HG02642 (cell line): ENCODE results near the gene CRISPLD2.
"Not testable (repeated sequence)": the region's sequence is repeated elsewhere in the genome, so short reads cannot be mapped to it uniquely, and the experiment has no call there.

ENCODE experiments used
- ATAC-seq: cut with Tn5 transposase; IDR thresholded peaks from one replicate; pipeline ENCODE4 v1.9.1; 2021; ENCODE audit warnings: mild to moderate bottlenecking; ENCODE audit not compliant: unreplicated experiment, poor library complexity

The CRISPLD2 gene

DNA sequence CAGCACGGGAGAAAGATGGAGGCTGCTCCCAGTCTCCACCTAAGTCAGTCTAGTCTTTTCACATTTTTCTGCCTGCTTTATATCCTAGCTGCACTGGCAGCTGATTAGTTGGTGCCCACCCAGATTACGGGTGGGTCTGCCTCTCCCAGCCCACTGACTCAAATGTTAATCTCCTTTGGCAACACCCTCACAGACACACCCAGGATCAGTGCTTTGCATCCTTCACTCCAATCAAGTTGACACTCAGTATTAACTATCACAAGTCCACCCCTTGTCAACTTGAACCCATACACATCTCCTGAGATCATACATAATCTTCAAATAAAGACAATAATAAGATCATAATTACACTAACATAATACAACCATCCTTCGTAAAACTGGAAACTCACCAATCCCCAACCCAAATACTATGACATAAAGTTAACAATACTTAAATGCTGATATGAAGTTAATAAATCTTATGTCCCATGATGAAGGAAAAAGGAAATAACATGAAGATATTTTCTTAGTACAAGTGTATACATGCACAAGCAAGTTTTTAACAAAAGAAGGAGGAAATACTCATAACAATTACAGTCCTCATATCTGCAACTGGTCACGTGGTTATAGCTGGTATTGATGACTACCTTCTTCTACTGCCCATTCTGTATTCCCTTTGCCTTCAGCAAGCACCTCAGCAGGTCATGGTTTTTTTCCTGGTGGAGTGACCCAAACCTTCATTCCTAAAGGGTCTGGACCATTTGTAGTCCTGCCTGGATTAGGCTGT lies 35.8 kb downstream of the CRISPLD2 start:
- not testable (repeated sequence) for ATAC-seq

DNA sequence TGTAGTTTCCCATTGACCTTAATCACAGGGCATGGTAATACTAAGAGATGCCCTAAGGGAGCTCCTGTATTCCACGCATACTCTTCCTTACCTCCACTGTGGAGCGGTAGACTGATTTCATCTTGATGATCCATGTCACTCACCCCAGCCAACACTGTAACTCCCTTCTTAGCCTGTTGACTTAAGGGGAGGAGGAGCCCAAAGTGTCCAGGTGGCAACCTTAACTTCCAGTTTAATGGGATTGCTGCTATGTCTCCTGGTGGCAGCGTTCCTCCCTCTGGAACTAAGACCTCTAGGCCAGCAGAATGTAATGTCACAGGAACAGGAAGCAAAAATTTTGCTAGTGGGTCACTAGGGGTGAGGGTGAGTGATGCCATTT lies 36.4 kb downstream of the CRISPLD2 start:
- not testable (repeated sequence) for ATAC-seq

DNA sequence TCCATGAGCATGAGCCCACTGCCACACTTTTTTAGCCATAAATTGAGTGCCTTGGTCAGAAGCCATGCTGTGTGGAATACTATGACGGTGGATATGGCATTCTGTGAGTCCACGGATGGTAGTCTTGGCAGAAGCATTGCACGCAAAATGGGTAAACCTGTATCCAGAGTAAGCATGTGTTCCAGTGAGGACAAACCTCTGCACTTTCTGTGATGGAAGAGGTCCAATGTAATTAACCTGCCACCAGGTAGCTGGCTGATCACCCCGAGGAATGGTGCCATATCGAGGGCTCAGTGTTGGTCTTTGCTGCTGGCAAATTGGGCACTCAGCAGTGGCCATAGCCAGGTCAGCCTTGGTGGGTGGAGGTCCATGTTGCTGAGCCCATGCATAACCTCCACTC lies 37.0 kb downstream of the CRISPLD2 start:
- not testable (repeated sequence) for ATAC-seq

GRCh38 chr16:84859681-84860080 lies 39.9 kb downstream of the CRISPLD2 start:
- no peak for ATAC-seq

DNA sequence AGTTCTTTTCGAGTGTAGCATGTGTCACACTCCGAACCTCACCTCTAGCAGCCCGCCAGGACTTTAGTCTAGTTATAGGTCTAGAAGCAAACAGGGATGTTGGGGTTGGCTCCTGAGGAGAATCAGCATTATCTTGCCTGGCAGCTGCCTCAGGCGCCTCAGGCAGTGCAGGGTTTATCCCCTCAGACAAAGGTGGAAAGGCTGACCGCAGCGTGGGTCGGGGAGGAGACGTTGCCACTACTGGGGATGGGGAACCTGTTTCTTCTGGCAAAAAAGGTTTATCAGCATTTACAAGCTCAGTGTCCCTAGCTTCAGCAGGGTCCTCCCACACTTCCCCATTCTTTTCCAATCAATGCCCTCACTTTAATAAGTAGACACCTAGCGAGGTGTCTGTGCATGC lies 40.6 kb downstream of the CRISPLD2 start:
- no peak for ATAC-seq

GRCh38 chr16:84861671-84862070 lies 41.9 kb downstream of the CRISPLD2 start:
- ATAC-seq: no peak

DNA sequence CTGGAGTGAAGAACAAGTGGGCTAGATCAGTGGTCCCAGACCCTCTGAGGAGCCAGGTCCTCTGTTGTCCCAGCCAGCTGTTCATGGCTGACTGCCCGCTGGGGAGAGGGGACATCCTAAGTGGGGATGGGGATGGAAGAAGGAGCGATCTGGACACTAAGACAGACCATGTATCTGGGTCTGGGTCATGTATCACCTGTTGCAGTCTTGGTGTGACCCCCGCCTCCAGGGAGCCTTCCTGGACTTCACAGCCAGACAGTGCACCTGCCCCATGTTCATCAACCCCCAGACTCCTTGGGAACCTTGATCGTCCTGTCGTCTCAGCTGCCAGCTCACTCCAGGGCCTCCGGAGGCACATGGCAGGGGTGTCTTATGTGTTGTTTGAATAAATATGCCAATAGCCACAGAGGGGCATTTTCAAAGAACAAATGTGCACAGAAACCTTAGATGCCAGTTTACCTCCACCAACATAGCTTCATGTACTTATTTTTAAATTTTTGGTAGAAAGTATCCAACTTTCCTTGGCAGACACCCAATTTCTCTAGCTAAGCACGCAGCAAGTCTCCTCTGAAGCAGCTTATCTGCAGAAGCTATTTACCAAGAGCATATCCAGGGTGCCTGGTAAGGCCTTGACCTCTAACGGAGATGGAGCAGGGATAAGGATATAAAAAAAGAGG lies 43.2 kb downstream of the CRISPLD2 start:
- ATAC-seq: no peak

- no peak for ATAC-seq
Observed at GRCh38 chr16:84863481-84863814, 43.7 kb downstream of the CRISPLD2 start.

- ATAC-seq: no peak
Observed at GRCh38 chr16:84864326-84864955, 44.7 kb downstream of the CRISPLD2 start.

- ATAC-seq: no peak
Observed at GRCh38 chr16:84867696-84868095, 47.9 kb downstream of the CRISPLD2 start.

GRCh38 chr16:84868328-84868727 lies 48.5 kb downstream of the CRISPLD2 start:
- no peak for ATAC-seq

DNA sequence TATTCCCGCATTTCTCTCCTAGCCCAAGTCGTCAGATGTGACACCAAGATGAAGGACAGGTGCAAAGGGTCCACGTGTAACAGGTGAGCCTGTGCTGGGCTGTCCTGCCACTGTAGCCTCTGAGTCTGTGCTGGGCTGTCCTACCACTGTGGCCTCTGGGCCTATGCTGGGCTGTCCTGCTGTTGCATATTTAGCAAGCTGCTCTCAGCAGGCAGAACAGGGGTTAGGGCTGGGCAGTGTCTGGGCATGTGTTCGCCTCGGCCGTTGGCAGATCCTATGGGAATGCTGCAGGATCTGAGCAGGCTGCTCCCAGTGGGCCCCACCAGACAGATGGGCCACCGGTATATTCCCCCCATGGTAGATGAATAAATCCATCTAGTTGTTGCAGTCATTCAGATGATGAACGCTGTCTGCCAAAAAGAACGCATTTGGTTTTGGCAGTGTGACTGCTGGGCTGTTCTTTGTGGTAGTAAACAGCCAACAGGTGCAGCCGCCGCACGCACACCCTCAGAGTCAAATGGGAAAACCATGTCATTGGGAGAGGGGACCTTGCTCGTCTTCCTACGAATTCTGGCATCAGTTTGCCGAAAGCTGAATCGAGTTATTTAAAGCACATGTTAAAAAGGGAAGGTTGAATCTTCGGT lies 49.2 kb downstream of the CRISPLD2 start:
- no peak for ATAC-seq

DNA sequence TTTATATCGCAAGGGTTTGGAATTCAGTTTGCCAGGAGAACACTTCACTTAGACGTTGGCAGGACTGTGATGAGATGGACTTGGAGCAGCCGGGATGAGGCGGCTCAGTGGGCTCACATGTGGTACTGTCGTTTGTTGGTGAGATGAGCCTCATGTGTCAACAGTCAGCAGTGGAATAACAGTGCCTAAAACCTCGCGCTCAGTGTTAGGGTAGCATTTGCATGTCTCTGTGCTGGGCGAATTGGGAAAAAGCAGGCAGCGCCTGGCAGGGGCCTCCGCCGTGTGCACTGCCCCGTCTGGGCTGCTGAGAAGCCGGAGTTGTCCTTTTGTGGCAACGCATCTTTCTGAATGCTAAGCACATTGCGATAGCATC lies 49.7 kb downstream of the CRISPLD2 start:
- no peak for ATAC-seq

DNA sequence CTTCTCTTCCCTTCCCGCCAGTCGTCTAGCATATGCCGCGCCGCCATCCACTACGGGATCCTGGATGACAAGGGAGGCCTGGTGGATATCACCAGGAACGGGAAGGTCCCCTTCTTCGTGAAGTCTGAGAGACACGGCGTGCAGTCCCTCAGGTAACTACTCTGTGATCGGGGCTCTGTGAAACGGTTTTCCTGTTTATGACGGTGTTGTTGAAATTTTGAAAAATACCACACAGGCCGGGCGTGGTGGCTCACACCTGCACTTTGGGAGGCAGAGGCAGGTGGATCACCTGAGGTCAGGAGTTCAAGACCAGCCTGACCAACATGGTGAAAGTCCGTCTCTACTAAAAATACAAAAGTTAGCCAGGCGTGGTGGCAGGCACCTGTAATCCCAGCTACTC lies 53.2 kb downstream of the CRISPLD2 start:
- not testable (repeated sequence) for ATAC-seq

DNA sequence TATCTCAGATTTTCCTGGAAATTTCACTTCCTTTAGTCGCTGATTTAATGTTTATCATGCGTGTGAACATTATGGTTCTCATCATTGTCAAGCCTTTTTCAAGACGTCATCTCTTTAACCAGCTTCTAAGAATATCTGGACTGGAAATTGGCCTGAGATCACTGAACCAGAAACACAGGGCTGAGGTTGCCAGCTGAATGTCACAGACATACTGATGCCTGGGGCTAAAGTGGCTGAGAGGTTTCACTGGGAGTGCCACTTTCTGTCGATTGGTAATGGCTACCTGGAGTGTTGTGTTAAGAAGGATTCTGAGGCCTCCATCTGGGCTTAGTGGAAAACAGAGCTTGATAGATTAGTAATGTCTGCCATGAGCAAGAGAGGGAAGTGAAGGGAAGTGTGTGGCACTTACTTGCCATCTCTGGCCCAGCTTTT lies 54.2 kb downstream of the CRISPLD2 start:
- ATAC-seq: no peak

DNA sequence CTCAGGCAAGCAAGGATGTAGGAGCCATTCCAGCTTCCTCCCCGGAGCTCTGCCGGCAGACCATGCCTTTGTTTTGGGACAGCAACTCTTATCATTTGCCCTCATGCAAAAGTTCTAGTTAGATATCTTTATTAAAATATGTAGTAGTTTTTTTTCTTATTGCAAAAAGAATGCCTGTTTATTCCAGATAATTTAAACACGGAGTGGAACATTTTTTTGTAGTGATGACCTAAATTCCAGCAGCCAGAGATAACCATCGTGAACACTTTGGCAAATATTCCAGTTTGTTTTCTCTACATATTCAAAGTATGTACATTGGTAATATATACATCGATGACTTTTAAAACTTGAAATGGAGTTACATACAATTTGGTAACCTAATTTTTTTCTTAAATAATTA lies 54.8 kb downstream of the CRISPLD2 start:
- ATAC-seq: no peak

DNA sequence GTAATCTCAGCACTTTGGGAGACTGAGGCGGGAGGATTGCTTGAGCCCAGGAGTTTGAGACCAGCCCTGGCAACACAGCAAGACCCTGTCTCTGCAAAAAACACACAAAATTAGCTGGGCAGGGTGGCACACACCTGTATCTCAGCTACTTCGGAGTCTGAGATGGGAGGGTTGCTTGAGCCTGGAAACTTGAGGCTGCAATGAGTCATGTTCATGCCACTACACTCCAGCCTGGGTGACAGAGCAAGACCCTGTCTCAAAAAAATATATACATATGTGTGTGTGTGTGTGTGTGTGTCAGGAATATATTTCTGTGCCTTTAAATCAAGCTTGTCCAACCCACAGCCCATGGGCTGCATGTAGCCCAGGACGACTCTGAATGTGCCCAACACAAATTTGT lies 55.2 kb downstream of the CRISPLD2 start:
- no peak for ATAC-seq

DNA sequence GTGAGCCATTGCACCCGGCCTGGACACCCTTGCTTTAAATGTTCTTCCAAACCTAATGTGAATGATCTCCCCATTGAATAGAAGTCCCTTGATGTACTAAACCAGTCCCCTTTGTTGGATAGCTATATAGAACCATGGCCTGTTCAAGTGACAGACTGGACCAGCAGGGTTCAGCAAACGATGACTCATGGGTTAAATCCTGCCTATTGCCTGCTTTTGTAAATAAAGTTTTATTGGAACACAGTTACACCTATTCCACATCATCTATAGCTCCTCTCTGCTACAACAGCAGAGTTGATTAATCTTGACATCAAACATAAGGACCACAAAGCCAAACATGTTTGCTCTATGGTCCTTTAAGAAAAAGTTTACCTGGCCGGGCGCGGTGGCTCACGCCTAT lies 56.1 kb downstream of the CRISPLD2 start:
- no peak for ATAC-seq

- ATAC-seq: no peak
Observed at GRCh38 chr16:84876873-84877606, 57.3 kb downstream of the CRISPLD2 start.

- no peak for ATAC-seq
Observed at GRCh38 chr16:84878770-84879169, 59.0 kb downstream of the CRISPLD2 start.
